Gastroesophageal sphincter (tissue), 3 donors: Measurements from ENCODE around the gene ABAT.

Experiments
- CTCF ChIP-seq, 4 experiments: fragments of 200-600 bp in 2 of 4; fragments of 450-650 bp in 2 of 4; sonication (generic) in 1 of 4; IDR thresholded peaks; one replicate each; pipeline ENCODE4 v1.5.1; 2017 to 2019; ENCODE audit warnings: antibody characterized with exemption in 4 of 4, mild to moderate bottlenecking in 2 of 4, moderate library complexity in 2 of 4
- POLR2A ChIP-seq, 2 donors: fragments of 450-650 bp; IDR thresholded peaks; one replicate each; pipeline ENCODE4 v1.6.1; 2017; ENCODE audit warnings: antibody characterized with exemption in 2 of 2, mild to moderate bottlenecking in 2 of 2, moderate library complexity in 1 of 2
- POLR2AphosphoS5 ChIP-seq: sonication (generic); formaldehyde crosslinking; IDR thresholded peaks from one replicate; pipeline ENCODE4 v1.6.1; 2017; ENCODE audit warnings: antibody characterized with exemption

- TF ChIP-seq CTCF (IDR thresholded peaks at IDR 0.05) (no peak), POLR2A (IDR thresholded peaks at IDR 0.05) (no peak), POLR2AphosphoS5 (no peak)
These were observed 47.1 kb downstream of the ABAT start for GRCh38 chr16:8721336-8722024.
